ENCODE results near the gene MCFD2. TPM values are rescaled to one million over a fixed set of nuclear protein-coding genes. Genes with fewer than 3 reads are reported as not detected.

MCFD2 gene
- total RNA-seq, 2 experiments from 2014 or later: 30.5 to 35.8 TPM

DNA sequence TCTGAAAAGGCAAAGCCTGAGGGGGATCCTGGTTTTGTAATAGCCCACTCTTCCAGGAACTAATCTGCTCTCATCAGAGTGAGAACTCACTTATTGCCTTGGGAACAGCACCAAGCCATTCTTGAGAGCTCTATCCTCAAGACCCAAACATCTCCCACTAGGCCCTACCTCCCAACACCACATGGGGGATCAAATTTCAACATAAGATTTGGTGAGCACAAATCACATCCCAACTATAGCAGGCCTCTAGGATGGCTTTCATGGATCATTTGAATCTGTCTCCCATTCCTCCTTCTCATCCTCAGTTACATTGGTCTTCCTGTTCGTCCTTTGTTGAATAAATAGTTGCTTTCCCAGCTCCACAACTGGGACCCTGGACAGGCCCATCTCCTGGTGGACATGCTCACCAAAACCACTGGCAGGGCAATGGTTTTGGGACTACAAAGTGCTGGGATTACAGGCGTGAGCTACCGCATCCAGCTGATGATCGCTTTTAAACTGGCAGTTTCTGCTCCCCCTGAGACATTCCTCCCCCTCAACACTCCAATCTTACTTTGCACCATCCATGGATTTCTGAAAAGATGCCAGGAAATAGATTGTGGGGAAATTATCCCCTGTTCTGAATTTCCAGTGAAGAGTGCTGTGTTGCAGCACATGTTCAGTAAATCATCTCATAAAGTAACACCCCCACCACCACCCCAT lies 42.6 kb downstream of the MCFD2 start:
- Mint-ChIP-seq H3K4me3 (no peak overlapping the region), H3K4me1 (peaks cover 3% of the 10 kb centered on the region), H3K36me3 (no peaks in the 10 kb centered on the region), H3K27me3 (peaks cover 7% of the 10 kb centered on the region), H3K27ac (no peak overlapping the region), H3K9me3 (ENCODE audit: low read depth) (no peaks in the 10 kb centered on the region)
- ATAC-seq (no peak), DNase-seq (no peak)
- CTCF ChIA-PET: no interaction called here

DNA sequence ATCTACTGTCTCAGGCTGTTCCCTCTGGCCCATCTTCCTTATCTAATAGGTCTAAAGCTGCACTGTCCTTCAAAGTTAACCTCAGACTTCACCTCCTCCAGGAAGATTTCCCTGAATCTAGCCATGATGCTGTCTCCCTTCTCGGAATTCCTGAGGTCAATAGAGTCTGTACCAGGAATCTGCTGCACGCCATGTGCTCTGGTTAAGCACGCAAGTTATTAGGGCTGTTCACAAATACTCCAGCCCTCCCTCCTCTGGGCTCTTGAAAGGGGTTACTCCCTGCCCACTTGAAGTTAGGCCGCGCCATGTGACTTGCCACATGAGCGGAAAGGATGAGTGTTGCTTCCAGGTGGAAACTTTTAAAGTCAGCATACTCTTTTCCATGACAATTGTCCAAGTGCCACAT lies 43.6 kb downstream of the MCFD2 start:
- Mint-ChIP-seq H3K27ac (no peak overlapping the region), H3K9me3 (ENCODE audit: low read depth) (no peaks in the 10 kb centered on the region), H3K36me3 (no peaks in the 10 kb centered on the region), H3K27me3 (peaks cover 7% of the 10 kb centered on the region), H3K4me3 (no peak overlapping the region), H3K4me1 (peaks cover 3% of the 10 kb centered on the region)
- DNase-seq (no peak), ATAC-seq (no peak)
- CTCF ChIA-PET: interaction anchor here (0.7 kb wide), 1 partner anchor 95 kb away, joined by 3 read pairs; no protein-coding TSS in a partner anchor

DNA sequence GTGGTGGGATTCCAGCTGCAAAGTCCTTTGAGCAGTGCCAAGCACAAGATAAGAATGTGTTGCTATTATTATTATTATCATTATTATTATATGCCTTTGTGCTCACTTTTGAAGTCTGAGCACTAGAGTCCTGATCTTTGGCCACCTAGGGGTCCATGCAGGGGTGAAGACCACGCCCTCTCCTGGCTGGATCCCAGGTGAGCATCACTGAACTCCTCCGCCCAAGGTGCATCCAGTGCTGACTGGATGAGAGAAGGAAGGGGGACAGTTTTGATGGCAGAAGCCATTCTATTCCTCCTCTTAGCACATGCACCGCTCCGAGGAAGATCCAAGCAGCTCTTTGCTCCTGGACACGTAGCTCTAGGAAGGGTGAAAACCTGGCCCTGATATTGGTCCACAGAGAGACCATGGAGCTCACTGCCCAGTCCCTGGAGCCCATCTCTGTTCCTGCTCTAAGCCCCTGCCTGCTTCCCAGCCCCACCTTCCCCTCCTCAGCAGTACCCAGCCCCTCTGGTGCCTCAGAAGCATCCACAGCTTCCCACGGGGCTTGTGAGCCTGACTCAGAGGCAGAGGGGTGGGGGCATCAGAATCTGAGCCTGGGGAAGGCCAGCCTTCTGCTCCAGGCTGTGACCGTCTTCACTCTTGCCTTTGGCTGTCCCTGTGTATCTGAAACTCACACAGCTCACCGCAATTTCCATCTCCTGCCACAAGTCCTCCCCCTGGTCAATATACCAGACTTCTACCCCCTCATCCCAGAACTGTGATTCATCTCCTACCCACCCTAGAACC lies 45.4 kb downstream of the MCFD2 start:
- Mint-ChIP-seq H3K27ac (no peak overlapping the region), H3K27me3 (peaks cover under 1% of the 10 kb centered on the region), H3K9me3 (ENCODE audit: low read depth) (no peaks in the 10 kb centered on the region), H3K4me3 (no peak overlapping the region), H3K36me3 (no peaks in the 10 kb centered on the region), H3K4me1 (no peaks in the 10 kb centered on the region)
- no peak for DNase-seq
- ATAC-seq: no peak
- CTCF ChIA-PET: interaction anchor here (1.5 kb wide), 1 partner anchor 19 kb away, joined by 4 read pairs; no protein-coding TSS in a partner anchor

DNA sequence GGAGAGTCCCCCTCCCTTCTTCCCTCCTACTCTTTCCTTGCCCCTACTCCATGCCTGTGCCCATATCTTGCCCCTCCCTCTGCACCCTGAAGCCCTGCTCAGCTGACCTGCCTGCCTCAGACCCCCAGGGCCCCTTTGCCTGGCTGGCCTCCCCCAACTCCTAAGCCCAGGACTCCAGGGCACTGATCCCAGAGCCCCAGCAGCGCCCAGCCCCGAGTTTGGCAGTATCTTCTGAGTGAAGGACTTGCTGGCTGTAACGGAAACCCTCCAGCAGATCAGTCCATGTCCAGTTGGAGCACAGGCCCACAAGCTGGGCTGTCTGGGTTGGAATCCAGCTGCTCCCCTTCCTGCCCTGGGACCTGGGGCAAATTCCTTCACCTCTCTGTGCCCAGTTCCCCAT lies 46.0 kb downstream of the MCFD2 start:
- Mint-ChIP-seq H3K4me3 (no peak overlapping the region), H3K4me1 (no peaks in the 10 kb centered on the region), H3K27ac (no peak overlapping the region), H3K36me3 (no peaks in the 10 kb centered on the region), H3K9me3 (ENCODE audit: low read depth) (peaks cover 3% of the 10 kb centered on the region), H3K27me3 (no peaks in the 10 kb centered on the region)
- DNase-seq: no peak
- CTCF ChIA-PET: interaction anchor here (1.5 kb wide), 1 partner anchor 20 kb away, joined by 4 read pairs; no protein-coding TSS in a partner anchor
- ATAC-seq: no peak

DNA sequence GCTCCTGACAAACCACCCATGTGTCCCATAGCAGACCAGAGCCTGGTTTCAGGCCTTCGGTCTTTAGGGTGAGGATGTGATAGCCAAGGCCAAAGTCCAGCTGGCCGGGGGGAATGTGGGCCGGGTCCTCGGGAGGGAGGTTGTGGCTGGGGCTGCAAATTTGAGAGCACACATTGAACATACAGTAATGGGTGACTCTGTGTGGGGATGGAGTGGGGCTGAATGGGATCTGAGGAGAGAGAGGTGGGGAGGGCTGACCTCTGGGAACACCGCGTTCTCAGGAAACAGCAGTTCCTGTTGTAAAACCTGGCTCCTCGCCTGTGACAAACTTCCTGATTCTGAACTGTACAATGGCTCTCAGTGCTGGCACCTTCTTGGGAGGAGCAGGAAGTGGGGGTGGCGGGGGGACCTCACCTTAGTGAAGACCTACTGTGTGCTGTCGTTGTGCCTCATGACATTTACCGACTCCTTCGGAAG lies 48.8 kb downstream of the MCFD2 start:
- Mint-ChIP-seq H3K4me1 (no peaks in the 10 kb centered on the region), H3K4me3 (no peak overlapping the region), H3K27ac (no peak overlapping the region), H3K27me3 (peaks cover 11% of the 10 kb centered on the region), H3K9me3 (ENCODE audit: low read depth) (peaks cover 6% of the 10 kb centered on the region), H3K36me3 (no peaks in the 10 kb centered on the region)
- CTCF ChIA-PET: no interaction called here
- no peak for ATAC-seq
- DNase-seq: no peak

DNA sequence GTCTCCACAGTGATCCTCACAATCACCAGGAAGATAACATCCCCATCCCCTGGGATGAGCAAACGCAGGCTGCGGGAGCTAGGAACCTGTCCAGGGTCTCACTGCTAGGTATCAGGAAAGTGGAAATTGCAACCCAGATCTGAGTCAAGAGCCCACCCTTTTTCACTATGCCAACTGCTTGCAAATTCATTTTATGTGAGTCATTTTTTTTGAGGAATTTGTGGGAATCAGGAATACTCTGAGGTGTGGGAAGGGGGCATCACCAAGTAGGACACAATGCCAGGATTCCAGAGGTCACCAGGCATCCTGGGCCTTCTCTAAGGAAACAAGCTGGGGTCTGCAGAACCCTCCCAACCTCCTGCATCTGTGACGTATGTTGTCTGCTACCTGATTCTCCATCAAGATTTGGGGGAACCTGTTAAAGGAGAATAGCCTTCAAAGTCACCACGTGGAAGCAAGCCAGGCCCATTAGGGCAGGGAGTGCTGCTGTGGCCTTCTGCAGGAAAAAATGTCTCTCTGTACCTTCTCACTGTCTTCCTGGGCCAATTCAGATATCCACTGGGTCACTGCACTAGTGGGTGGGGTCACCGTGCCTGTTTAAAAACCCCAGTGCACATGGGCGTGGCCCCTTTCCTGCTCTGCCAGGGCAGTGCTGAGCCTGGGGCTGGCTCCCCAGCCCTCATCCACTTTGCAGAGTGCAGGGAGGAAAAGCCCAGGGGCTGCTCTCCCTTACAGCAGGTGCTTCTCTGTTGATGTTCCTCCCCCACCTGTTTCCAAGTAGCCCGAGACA lies 50.2 kb downstream of the MCFD2 start:
- no peaks in the 10 kb centered on the region for H3K36me3 Mint-ChIP-seq
- no peak overlapping the region for H3K4me3 Mint-ChIP-seq
- CTCF ChIA-PET: no interaction called here
- DNase-seq: no peak
- ATAC-seq: no peak
- peaks cover 6% of the 10 kb centered on the region for H3K9me3 Mint-ChIP-seq (ENCODE audit: low read depth)
- H3K27ac Mint-ChIP-seq: no peak overlapping the region
- no peaks in the 10 kb centered on the region for H3K4me1 Mint-ChIP-seq
- H3K27me3 Mint-ChIP-seq: peaks cover 15% of the 10 kb centered on the region

DNA sequence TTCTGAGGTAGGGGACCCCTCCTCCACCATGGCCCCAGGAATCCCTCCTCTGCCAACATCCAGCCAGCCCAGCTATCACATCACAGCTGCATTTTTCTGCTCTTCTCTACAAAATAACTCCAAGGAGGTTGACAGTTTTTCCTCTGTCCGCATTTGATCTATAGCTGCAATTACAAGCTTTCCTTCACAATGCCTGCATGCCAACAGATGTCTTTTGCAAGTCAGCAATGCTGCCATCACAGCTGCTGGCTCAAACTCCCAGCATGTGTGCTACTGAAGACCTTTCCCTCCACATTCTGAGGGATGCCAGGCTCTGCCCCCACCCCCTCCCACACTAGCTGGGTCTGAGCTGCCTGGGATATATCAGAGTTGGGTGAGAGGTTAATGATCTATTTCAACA lies 51.7 kb downstream of the MCFD2 start:
- CTCF ChIA-PET: no interaction called here
- Mint-ChIP-seq H3K4me1 (no peaks in the 10 kb centered on the region), H3K27ac (no peak overlapping the region)

DNA sequence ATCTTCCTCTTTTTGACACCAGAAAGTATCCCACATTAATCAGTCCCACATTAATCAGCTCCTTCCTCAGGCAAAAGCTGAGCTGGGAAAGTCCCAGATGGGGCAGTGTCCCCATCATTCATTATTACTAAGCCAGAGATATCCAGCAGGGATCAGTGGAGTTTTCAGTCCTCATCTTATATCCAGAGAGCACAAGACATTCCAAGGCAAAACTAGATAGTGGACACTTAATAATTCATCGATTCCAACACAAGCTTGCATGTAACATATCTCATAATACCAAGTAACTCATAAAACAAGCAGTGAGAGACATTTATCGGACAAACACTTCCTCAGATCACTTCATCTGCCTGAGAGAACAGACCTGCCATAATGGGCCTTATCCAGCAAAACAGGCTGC lies 53.1 kb downstream of the MCFD2 start:
- Mint-ChIP-seq H3K27me3 (peaks cover 18% of the 10 kb centered on the region), H3K36me3 (no peaks in the 10 kb centered on the region), H3K27ac (no peak overlapping the region), H3K4me1 (no peaks in the 10 kb centered on the region), H3K9me3 (ENCODE audit: low read depth) (peaks cover 6% of the 10 kb centered on the region), H3K4me3 (no peak overlapping the region)
- CTCF ChIA-PET: interaction anchor here (1.0 kb wide), 1 partner anchor 27 kb away, joined by 3 read pairs; no protein-coding TSS in a partner anchor
- ATAC-seq (no peak), DNase-seq (no peak)

More for the DNA sequence above, 51.7 kb downstream of the MCFD2 start:
- DNase-seq (no peak), ATAC-seq (no peak)
- H3K36me3 Mint-ChIP-seq: no peaks in the 10 kb centered on the region
- H3K4me3 Mint-ChIP-seq: no peak overlapping the region
- peaks cover 6% of the 10 kb centered on the region for H3K9me3 Mint-ChIP-seq (ENCODE audit: low read depth)
- H3K27me3 Mint-ChIP-seq: peaks cover 18% of the 10 kb centered on the region

DNA sequence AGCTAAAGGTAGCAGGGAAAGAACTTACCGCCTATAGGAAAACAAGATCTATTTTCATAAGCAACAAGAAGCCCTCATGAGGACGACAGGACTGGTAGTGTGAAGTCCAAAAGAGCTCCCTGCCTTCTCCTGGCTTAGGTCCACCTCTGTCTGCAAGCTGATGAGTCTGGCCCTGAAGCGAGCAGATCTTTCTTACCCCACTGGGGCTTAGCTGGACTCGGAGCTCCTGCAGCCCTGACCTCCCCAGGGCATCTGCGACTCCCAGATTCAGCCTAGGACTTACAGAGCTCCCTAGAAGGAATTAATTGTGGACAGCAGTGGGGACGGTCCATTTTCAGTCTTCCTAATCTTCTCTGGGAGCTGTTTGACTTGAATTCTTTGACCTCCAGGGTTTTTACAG lies 53.7 kb downstream of the MCFD2 start:
- ATAC-seq (no peak), DNase-seq (no peak)
- Mint-ChIP-seq H3K27ac (no peak overlapping the region), H3K27me3 (peaks cover 18% of the 10 kb centered on the region), H3K36me3 (no peaks in the 10 kb centered on the region), H3K9me3 (ENCODE audit: low read depth) (peaks cover 6% of the 10 kb centered on the region), H3K4me3 (no peak overlapping the region), H3K4me1 (no peaks in the 10 kb centered on the region)
- CTCF ChIA-PET: interaction anchor here (1.0 kb wide), 1 partner anchor 27 kb away, joined by 3 read pairs; no protein-coding TSS in a partner anchor

DNA sequence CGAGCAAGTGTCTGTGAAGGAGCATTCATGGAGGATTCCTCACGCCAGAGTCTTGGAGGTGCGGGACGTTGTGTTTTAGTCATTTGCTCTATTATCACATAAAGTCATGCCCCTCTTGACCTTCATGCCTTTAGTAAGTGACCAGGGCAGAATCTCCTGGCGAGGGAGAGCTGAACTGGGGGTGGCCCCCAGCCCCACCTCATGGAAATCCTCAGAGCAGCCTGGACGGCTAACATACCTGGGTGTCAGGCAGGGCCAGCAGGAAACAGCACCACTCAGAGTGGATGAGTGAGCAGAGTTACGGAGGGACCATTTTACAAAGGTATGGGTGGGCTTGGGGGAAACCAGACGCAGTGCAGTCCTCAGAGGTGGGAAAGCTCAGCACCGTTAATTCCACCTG lies 56.1 kb downstream of the MCFD2 start:
- CTCF ChIA-PET: no interaction called here
- DNase-seq: no peak
- Mint-ChIP-seq H3K36me3 (no peaks in the 10 kb centered on the region), H3K4me1 (no peaks in the 10 kb centered on the region), H3K27ac (no peak overlapping the region), H3K9me3 (ENCODE audit: low read depth) (peaks cover 2% of the 10 kb centered on the region), H3K27me3 (peaks cover 18% of the 10 kb centered on the region), H3K4me3 (no peak overlapping the region)
- no peak for ATAC-seq

DNA sequence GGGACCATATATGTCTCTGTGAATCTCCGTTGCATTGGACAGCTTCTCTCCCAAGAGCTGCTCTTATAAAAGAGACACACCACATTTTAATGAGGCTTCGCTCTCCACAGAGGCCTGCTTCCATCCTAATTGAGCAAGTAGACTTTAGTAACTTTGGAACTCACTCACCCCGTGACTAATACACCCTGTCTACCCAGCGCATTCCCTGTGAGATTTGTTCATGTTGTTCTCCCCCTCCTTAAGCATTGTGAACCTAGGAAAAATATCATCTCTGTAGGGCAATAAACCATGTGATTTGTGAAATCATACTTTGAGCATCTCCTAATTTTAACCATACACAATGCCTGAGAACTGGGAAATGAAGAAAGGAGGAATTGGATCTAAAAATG lies 56.9 kb downstream of the MCFD2 start:
- Mint-ChIP-seq H3K27me3 (peaks cover 15% of the 10 kb centered on the region), H3K4me1 (no peaks in the 10 kb centered on the region), H3K27ac (no peak overlapping the region), H3K4me3 (no peak overlapping the region), H3K9me3 (ENCODE audit: low read depth) (no peaks in the 10 kb centered on the region), H3K36me3 (no peaks in the 10 kb centered on the region)
- DNase-seq (no peak), ATAC-seq (no peak)
- CTCF ChIA-PET: no interaction called here

DNA sequence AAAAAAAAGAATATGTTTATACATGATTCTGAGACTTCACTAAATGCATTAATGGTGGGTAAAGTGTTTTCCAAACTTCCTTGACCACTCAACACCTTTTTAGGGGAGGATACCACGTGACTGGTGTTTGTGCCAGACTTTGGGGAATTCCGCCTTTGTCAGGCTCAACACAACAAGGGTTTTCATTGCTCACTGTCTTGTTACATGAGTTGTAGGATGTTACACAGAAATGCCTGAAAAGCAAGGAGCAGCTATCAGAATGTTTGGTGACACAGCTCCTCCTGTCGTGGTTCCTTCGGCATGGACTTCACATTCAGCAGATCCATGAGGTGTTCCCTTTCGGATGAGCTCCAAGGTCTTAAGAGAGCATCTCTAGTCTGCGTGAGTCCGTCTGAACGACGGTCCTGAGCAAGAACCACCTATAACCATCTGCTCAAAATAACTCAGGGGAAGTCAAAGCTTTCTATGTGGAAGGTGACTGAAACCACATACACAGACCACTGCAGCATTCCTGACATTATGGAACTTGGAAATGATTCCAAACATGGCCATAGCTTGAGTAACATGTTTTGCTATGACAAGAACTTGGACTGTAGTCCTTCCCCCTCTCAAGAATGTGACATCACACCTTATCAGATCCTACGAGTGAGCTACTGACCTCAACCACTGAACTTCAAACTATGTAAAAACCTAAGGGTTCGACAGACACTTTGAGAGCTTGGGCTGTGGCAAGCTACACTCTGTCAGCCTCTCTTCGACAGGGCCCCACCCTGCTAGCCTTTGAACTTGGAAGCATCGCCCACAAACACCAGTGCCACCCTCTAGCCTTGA lies 57.5 kb downstream of the MCFD2 start:
- H3K27me3 Mint-ChIP-seq: peaks cover 10% of the 10 kb centered on the region

DNA sequence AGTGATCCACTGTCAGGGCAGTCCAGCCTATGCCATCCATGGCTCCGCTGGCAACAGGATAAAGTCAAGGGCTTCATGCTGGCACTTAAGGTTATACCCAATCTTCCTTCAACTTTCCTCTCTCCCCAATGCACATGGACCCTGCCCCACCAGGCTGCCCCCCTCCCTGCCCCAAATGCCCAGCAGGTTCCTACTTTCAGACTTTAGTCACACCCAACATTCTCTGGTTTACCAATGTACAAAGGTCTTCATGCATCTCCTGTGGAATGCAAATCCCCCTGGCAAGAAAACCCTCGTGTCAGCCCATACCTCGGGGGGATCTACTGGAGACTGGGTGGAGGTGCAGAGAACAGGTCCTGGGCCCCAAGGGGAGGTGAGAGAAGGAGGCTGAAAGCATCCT lies 59.3 kb downstream of the MCFD2 start:
- H3K4me1 Mint-ChIP-seq: no peaks in the 10 kb centered on the region
- H3K27ac Mint-ChIP-seq: no peak overlapping the region
- no peaks in the 10 kb centered on the region for H3K9me3 Mint-ChIP-seq (ENCODE audit: low read depth)
- peaks cover 6% of the 10 kb centered on the region for H3K27me3 Mint-ChIP-seq
- no peaks in the 10 kb centered on the region for H3K36me3 Mint-ChIP-seq
- H3K4me3 Mint-ChIP-seq: no peak overlapping the region
- DNase-seq: no peak
- no peak for ATAC-seq
- CTCF ChIA-PET: no interaction called here

More for the DNA sequence above, 57.5 kb downstream of the MCFD2 start:
- Mint-ChIP-seq H3K36me3 (no peaks in the 10 kb centered on the region), H3K4me3 (no peak overlapping the region), H3K4me1 (no peaks in the 10 kb centered on the region), H3K27ac (no peak overlapping the region), H3K9me3 (ENCODE audit: low read depth) (no peaks in the 10 kb centered on the region)
- ATAC-seq: no peak
- CTCF ChIA-PET: no interaction called here
- DNase-seq: no peak

Measured in activated CD8-positive, alpha-beta memory T cell treated with anti-CD3 and anti-CD28 coated beads, Interleukin-2, amount 10 ng/mL, durations not matched to agents 7 days and 5 days (primary cell).